T-cell (primary cell): ENCODE measurements around the gene TUBB3. TPM values are rescaled to one million over a fixed set of nuclear protein-coding genes. Genes with fewer than 3 reads are reported as not detected.

ENCODE experiments used
- ATAC-seq, 4 experiments: fragments of 200-7000 bp in 3 of 4; fragments of 150-1000 bp in 1 of 4; cut with Tn5 transposase; replicated peaks in 1 of 4; 1 replicate in 3 of 4; 2 replicates in 1 of 4; pipeline ENCODE4 v1.10.0; 2021; ENCODE audit warnings: moderate library complexity in 3 of 4, mild to moderate bottlenecking in 2 of 4, moderate number of reproducible peaks in 1 of 4
- CTCF ChIA-PET, 2 donors: fragments of 300-600 bp; sonication (Branson Sonifier 250); formaldehyde crosslinking; loops; one replicate each; lab custom pipeline; 2022; ENCODE audit warnings: antibody characterized with exemption in 2 of 2; lab: Charles Lee
- POLR2A ChIA-PET, 2 donors: fragments of 300-600 bp; sonication (Branson Sonifier 250); formaldehyde crosslinking; loops; one replicate each; lab custom pipeline; 2022; ENCODE audit warnings: antibody characterized with exemption in 2 of 2; lab: Charles Lee
- DNase-seq, 35 experiments: peaks; one replicate each; pipeline versions ENCODE4 v3.0.0 to v3.0.0-alpha.2; 2013 to 2023
- H3K27ac ChIP-seq: one replicate; pipeline ENCODE4 v1.5.1; 2013; ENCODE audit warnings: low read length
- H3K27me3 ChIP-seq, 2 experiments: replicated peaks in 1 of 2; 1 replicate in 1 of 2; 2 replicates in 1 of 2; pipeline versions ENCODE4 v1.6.1 to v1.7.0; 2013; ENCODE audit warnings: low read length in 1 of 2, mixed read lengths in 1 of 2; ENCODE audit not compliant: control insufficient read depth in 2 of 2, insufficient read depth in 2 of 2; ENCODE audit errors: extremely low read depth in 1 of 2
- H3K36me3 ChIP-seq, 2 donors: 1 replicate in 1 of 2; 2 replicates in 1 of 2; pipeline versions ENCODE4 v1.6.1 to v1.7.0; 2013; ENCODE audit warnings: low read length in 1 of 2; ENCODE audit not compliant: control insufficient read depth in 2 of 2, insufficient read depth in 1 of 2; ENCODE audit errors: extremely low read depth in 1 of 2
- H3K4me1 ChIP-seq, 2 experiments: 1 replicate in 1 of 2; 2 replicates in 1 of 2; pipeline versions ENCODE4 v1.6.1 to v1.7.0; 2013; ENCODE audit warnings: low read length in 2 of 2, mixed read lengths in 1 of 2; ENCODE audit not compliant: insufficient read depth in 2 of 2, control insufficient read depth in 1 of 2; ENCODE audit errors: extremely low read depth in 1 of 2
- H3K4me3 ChIP-seq, 2 donors: 1 replicate in 1 of 2; 2 replicates in 1 of 2; pipeline versions ENCODE4 v1.5.1 to v1.7.0; 2013; ENCODE audit warnings: mild to moderate bottlenecking in 2 of 2, low read length in 1 of 2, moderate library complexity in 1 of 2; ENCODE audit not compliant: control insufficient read depth in 1 of 2; ENCODE audit errors: extremely low read depth in 1 of 2
- H3K9me3 ChIP-seq: 2 replicates; pipeline ENCODE4 v1.7.0; 2013
- H3K27ac Mint-ChIP-seq, 2 donors: one replicate each; pipeline ENCODE4 v1.8.0; 2020 to 2021; ENCODE audit warnings: mild to moderate bottlenecking in 2 of 2, mixed read lengths in 2 of 2
- H3K27me3 Mint-ChIP-seq, 2 donors: one replicate each; pipeline ENCODE4 v1.8.0; 2021 to 2022; ENCODE audit warnings: mixed read lengths in 2 of 2
- H3K36me3 Mint-ChIP-seq: one replicate; pipeline ENCODE4 v1.8.0; 2021; ENCODE audit warnings: mixed read lengths
- H3K4me1 Mint-ChIP-seq, 3 donors: one replicate each; pipeline ENCODE4 v1.8.0; 2020 to 2022; ENCODE audit warnings: mixed read lengths in 3 of 3, mild to moderate bottlenecking in 1 of 3
- H3K4me3 Mint-ChIP-seq, 3 donors: one replicate each; pipeline ENCODE4 v1.8.0; 2020 to 2022; ENCODE audit warnings: mild to moderate bottlenecking in 3 of 3, mixed read lengths in 3 of 3, moderate library complexity in 3 of 3
- H3K9me3 Mint-ChIP-seq, 3 donors: one replicate each; pipeline ENCODE4 v1.8.0; 2020 to 2022; ENCODE audit warnings: mixed read lengths in 3 of 3
- WGBS: methylation state at CpG from one replicate; pipeline ENCODE4 v1.1.5; 2013; ENCODE audit warnings: missing lambda C conversion rate; ENCODE audit not compliant: insufficient coverage; 5-methylcytosine and 5-hydroxymethylcytosine counted together
- total RNA-seq, 35 experiments: library from RNA in 6 of 35; stranded (reverse) in 6 of 35; fragments of 120-200 nt in 1 of 35; gene quantifications; one replicate each; pipeline versions ENCODE4 v1.2.1 to v1.2.4 and lab custom pipeline; 2013 to 2026

Gene TUBB3
- total RNA-seq, 5 donors from 2014 or later (not counting 1 experiment from before 2014, with no cell fraction given), result 0.58 to 1.8 (median 0.93) TPM

DNA sequence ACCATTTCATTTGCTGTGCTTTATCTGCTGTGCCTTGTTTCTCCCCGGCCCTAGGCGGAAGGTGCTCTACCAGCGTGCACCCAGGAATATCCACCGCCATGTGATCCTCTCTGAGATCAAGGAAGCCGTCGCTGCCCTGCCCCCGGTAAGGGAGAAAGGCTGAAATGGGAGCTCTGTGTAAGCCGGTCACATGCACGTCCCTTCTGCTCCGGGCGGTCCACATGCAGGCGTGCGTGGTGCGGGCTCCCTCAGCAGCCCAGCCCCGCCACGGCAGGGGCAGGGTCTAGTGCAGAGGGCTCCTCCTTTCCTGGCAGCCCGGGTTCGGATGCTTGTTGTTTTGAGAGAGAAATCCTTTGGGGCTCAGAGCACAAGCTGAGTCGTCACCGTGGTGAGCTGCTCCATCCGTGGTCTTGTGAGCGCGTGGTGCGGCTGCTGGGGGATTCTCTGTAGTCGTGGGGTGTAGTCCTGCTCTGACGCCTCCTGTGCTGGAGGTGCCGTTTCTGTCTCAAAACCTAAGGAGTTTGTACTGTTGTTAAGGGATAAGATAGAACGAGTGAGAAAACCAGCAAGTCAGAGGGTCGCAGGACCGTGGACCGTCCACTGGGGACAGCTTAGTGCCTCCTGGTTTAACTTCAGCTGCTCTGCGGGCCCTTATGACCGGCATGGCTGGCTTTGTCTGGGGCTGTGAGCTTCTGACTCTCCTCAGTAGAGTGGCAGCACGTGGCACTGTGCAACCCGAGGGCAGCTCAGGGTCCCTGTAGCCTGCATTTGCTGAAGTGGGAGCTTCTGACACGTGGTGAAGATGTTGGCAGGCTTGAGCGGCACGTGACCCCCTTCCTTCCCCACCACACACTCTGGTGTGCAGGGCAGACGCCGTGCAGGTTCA lies 16.8 kb upstream of the TUBB3 start:
- Mint-ChIP-seq H3K4me3 (no peak overlapping the region), H3K36me3 (peaks cover 25% of the 10 kb centered on the region), H3K27ac (no peak overlapping the region), H3K27me3 (no peaks in the 10 kb centered on the region), H3K4me1 (peaks cover 0 to 6% (median 0%) of the 10 kb centered on the region in 3 donors), H3K9me3 (no peaks in the 10 kb centered on the region)
- DNase-seq (no peak), ATAC-seq (no peak)
- Histone ChIP-seq H3K4me1 (peaks cover 0 to 17% of the 10 kb centered on the region in 2 experiments), H3K27me3 (no peaks in the 10 kb centered on the region), H3K27ac (no peak overlapping the region), H3K36me3 (peaks cover 6 to 38% of the 10 kb centered on the region in 2 donors), H3K9me3 (no peaks in the 10 kb centered on the region), H3K4me3 (no peak overlapping the region)
- POLR2A ChIA-PET, result interaction anchor here in 1 of 2 donors (0.7 kb wide), 1 partner anchor 13 kb away, joined by 6 read pairs; the partner anchor contains the start of gene MC1R
- WGBS, result 92% methylated on average over 27 of the region's 40 CpGs
- CTCF ChIA-PET, result interaction anchor here (0.6 to 0.8 kb wide), 3 partner anchors 29 to 957 kb away, joined by 3 to 4 read pairs (median 4); no protein-coding TSS in a partner anchor

GRCh38 chr16:89907055-89907814 lies 15.9 kb upstream of the TUBB3 start:
- Mint-ChIP-seq H3K27me3 (no peaks in the 10 kb centered on the region), H3K27ac (no peak overlapping the region), H3K4me3 (no peak overlapping the region), H3K4me1 (peaks cover 0 to 6% (median 0%) of the 10 kb centered on the region in 3 donors), H3K36me3 (peaks cover 25% of the 10 kb centered on the region), H3K9me3 (no peaks in the 10 kb centered on the region)
- peaks cover 0 to 17% of the 10 kb centered on the region in 2 experiments for H3K4me1 ChIP-seq
- no peak overlapping the region for H3K27ac ChIP-seq
- no peaks in the 10 kb centered on the region for H3K27me3 ChIP-seq
- WGBS, result 93% methylated on average over 5 of the region's 13 CpGs
- no peak overlapping the region for H3K4me3 ChIP-seq
- H3K36me3 ChIP-seq, result peaks cover 6 to 38% of the 10 kb centered on the region in 2 donors
- no peak for ATAC-seq
- no peaks in the 10 kb centered on the region for H3K9me3 ChIP-seq
- ChIA-PET CTCF (interaction anchor here (0.6 to 0.9 kb wide), 4 partner anchors 20 to 957 kb away, joined by 3 to 4 read pairs (median 4); no protein-coding TSS in a partner anchor), POLR2A (interaction anchor here in 1 of 2 donors (0.7 kb wide), 1 partner anchor 12 kb away, joined by 6 read pairs; the partner anchor contains the start of gene MC1R)
- no peak for DNase-seq

- no peak for ATAC-seq
- 95% methylated on average over 2 of the region's 4 CpGs for WGBS
- Histone ChIP-seq H3K27ac (no peak overlapping the region), H3K4me1 (peaks cover 0 to 17% of the 10 kb centered on the region in 2 experiments), H3K9me3 (no peaks in the 10 kb centered on the region), H3K4me3 (no peak overlapping the region), H3K36me3 (peaks cover 6 to 42% of the 10 kb centered on the region in 2 donors), H3K27me3 (no peaks in the 10 kb centered on the region)
- no peak overlapping the region for H3K4me3 Mint-ChIP-seq
- POLR2A ChIA-PET, result interaction anchor here in 1 of 2 donors (0.6 kb wide), 2 partner anchors 27 to 194 kb away, joined by 3 to 4 read pairs; no protein-coding TSS in a partner anchor
- DNase-seq, result no peak
- H3K4me1 Mint-ChIP-seq, result peaks cover 0 to 6% (median 0%) of the 10 kb centered on the region in 3 donors
- CTCF ChIA-PET, result interaction anchor here (0.6 to 1.1 kb wide), 3 partner anchors 19 to 308 kb away, joined by 3 to 7 read pairs (median 4); no protein-coding TSS in a partner anchor
- no peak overlapping the region for H3K27ac Mint-ChIP-seq
- peaks cover 25% of the 10 kb centered on the region for H3K36me3 Mint-ChIP-seq
- no peaks in the 10 kb centered on the region for H3K9me3 Mint-ChIP-seq
- no peaks in the 10 kb centered on the region for H3K27me3 Mint-ChIP-seq
Observed at GRCh38 chr16:89908236-89908635, 14.9 kb upstream of the TUBB3 start.

- no peaks in the 10 kb centered on the region for H3K9me3 ChIP-seq
- POLR2A ChIA-PET, result interaction anchor here (0.6 to 0.8 kb wide), 2 partner anchors 46 to 204 kb away, joined by 3 read pairs; no protein-coding TSS in a partner anchor
- CTCF ChIA-PET, result interaction anchor here (0.6 to 1.1 kb wide), 8 partner anchors 46 to 494 kb away, joined by 3 to 6 read pairs (median 5); no protein-coding TSS in a partner anchor
- Mint-ChIP-seq H3K27me3 (no peaks in the 10 kb centered on the region), H3K27ac (no peak overlapping the region), H3K4me3 (no peak overlapping the region), H3K36me3 (peaks cover 28% of the 10 kb centered on the region), H3K4me1 (peaks cover 0 to 10% (median 5%) of the 10 kb centered on the region in 3 donors), H3K9me3 (no peaks in the 10 kb centered on the region)
- ATAC-seq, result peak; percentile 74 to 80 (median 77)
- peaks cover 0 to 3% of the 10 kb centered on the region in 2 experiments for H3K27me3 ChIP-seq
- no peak overlapping the region for H3K4me3 ChIP-seq
- H3K27ac ChIP-seq, result no peak overlapping the region
- DNase-seq, result peak; percentile 22 to 79 (median 59)
- peaks cover 0 to 17% of the 10 kb centered on the region in 2 experiments for H3K4me1 ChIP-seq
- 71% methylated on average over 44 of the region's 47 CpGs for WGBS
- peaks cover 6 to 38% of the 10 kb centered on the region in 2 donors for H3K36me3 ChIP-seq
Observed at GRCh38 chr16:89909777-89910716, 13.1 kb upstream of the TUBB3 start.

DNA sequence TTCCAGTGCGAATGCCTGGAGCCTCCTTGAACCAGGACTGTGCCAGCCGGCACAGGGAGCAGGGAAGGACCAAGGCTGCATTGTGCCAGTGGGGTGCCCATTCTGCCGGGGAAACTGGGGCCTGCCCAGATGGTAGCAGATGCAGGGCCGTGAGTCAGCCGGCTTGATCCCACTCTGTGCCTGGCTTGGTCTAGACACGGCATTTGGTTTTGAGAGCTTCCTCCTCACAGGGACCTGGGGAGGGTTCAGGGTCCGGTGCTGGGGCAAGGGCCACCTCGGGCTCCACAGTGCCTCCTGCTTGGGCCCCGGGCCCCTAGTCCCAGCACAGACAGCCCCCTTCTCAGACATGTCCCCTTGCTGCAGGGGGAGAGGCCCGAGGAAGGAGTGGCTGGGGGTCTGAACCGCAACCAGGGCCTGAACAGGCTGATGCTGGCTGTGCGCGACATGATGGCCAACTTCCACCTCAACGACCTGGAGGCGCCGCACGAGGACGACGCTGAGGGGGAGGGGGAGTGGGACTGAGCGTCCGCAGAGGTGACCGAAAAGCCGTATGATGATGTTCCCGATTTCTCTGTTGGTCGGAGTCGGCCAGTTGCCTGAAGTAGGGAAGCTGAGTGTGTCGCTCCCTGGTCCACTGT lies 12.3 kb upstream of the TUBB3 start:
- POLR2A ChIA-PET, result interaction anchor here in 1 of 2 donors (0.6 kb wide), 1 partner anchor 47 kb away, joined by 3 read pairs; no protein-coding TSS in a partner anchor
- no peak overlapping the region for H3K27ac Mint-ChIP-seq

More for the DNA sequence above, 12.3 kb upstream of the TUBB3 start:
- CTCF ChIA-PET, result interaction anchor here (0.9 to 1.2 kb wide), 5 partner anchors 29 to 211 kb away, joined by 3 to 6 read pairs (median 4); no protein-coding TSS in a partner anchor
- H3K27me3 ChIP-seq, result peaks cover 0 to 7% of the 10 kb centered on the region in 2 experiments
- no peaks in the 10 kb centered on the region for H3K27me3 Mint-ChIP-seq
- peaks cover 21% of the 10 kb centered on the region for H3K36me3 Mint-ChIP-seq
- 98% methylated on average over 17 of the region's 27 CpGs for WGBS
- H3K4me3 Mint-ChIP-seq, result no peak overlapping the region
- ATAC-seq (peak in 2 of 4 experiments; percentile 5 to 11), DNase-seq (no peak)
- H3K36me3 ChIP-seq, result peaks cover 5 to 31% of the 10 kb centered on the region in 2 donors
- no peak overlapping the region for H3K27ac ChIP-seq
- no peaks in the 10 kb centered on the region for H3K9me3 Mint-ChIP-seq
- H3K4me1 Mint-ChIP-seq, result peaks cover 0 to 11% (median 5%) of the 10 kb centered on the region in 3 donors
- no peak overlapping the region for H3K4me3 ChIP-seq
- no peaks in the 10 kb centered on the region for H3K9me3 ChIP-seq
- H3K4me1 ChIP-seq, result peaks cover 0 to 20% of the 10 kb centered on the region in 2 experiments
